CD4-positive, alpha-beta T cell (primary cell): Measurements from ENCODE around the gene CDHR3. TPM values are rescaled to one million over a fixed set of nuclear protein-coding genes. Genes with fewer than 3 reads are reported as not detected.

Source experiments
- ATAC-seq: fragments of 200-7000 bp; cut with Tn5 transposase; one replicate; pipeline ENCODE4 v1.10.0; 2022; ENCODE audit warnings: mild to moderate bottlenecking; ENCODE audit not compliant: poor library complexity
- CTCF ChIA-PET: fragments of 350-600 bp; sonication (Branson Sonifier 250); formaldehyde crosslinking; loops from one replicate; lab custom pipeline; 2021; ENCODE audit warnings: antibody characterized with exemption, inconsistent platforms; lab: Charles Lee
- POLR2A ChIA-PET: fragments of 350-600 bp; sonication (Branson Sonifier 250); formaldehyde crosslinking; loops from one replicate; lab custom pipeline; 2021; ENCODE audit warnings: antibody characterized with exemption, inconsistent platforms; lab: Charles Lee
- DNase-seq, 14 experiments: peaks; one replicate each; pipeline ENCODE4 v3.0.0-alpha.2; 2013 to 2020; ENCODE audit warnings: mixed read lengths in 2 of 14
- H3K27ac ChIP-seq, 2 donors: one replicate each; pipeline versions ENCODE4 v1.5.1 to v1.7.0; 2013; ENCODE audit warnings: low read length in 2 of 2, low read depth in 1 of 2, mild to moderate bottlenecking in 1 of 2
- H3K27me3 ChIP-seq, 2 experiments: 1 replicate in 1 of 2; 2 replicates in 1 of 2; pipeline versions ENCODE4 v1.6.1 to v1.7.0; 2013; ENCODE audit warnings: low read length in 2 of 2, control low read depth in 1 of 2, mild to moderate bottlenecking in 1 of 2, moderate library complexity in 1 of 2; ENCODE audit not compliant: insufficient read depth in 2 of 2, control insufficient read depth in 1 of 2
- H3K36me3 ChIP-seq: one replicate; pipeline ENCODE4 v1.6.1; 2013; ENCODE audit warnings: low read length, control low read depth; ENCODE audit not compliant: insufficient read depth
- H3K4me1 ChIP-seq: one replicate; pipeline ENCODE4 v1.6.1; 2013; ENCODE audit warnings: low read length, control low read depth; ENCODE audit not compliant: insufficient read depth
- H3K4me3 ChIP-seq: one replicate; pipeline ENCODE4 v1.5.1; 2013; ENCODE audit warnings: mild to moderate bottlenecking, low read length, moderate library complexity
- H3K9me3 ChIP-seq, 2 experiments: 1 replicate in 1 of 2; 2 replicates in 1 of 2; pipeline versions ENCODE4 v1.6.1 to v1.7.0; 2013; ENCODE audit warnings: low read length in 2 of 2, mild to moderate bottlenecking in 2 of 2, control low read depth in 1 of 2, moderate library complexity in 1 of 2; ENCODE audit not compliant: control insufficient read depth in 1 of 2, insufficient read depth in 1 of 2
- H3K27ac Mint-ChIP-seq: one replicate; pipeline ENCODE4 v1.8.0; 2020; ENCODE audit warnings: mixed read lengths
- H3K27me3 Mint-ChIP-seq: one replicate; pipeline ENCODE4 v1.8.0; 2021; ENCODE audit warnings: mixed read lengths
- H3K36me3 Mint-ChIP-seq: one replicate; pipeline ENCODE4 v1.8.0; 2021; ENCODE audit warnings: low read depth, mixed read lengths
- H3K4me1 Mint-ChIP-seq: one replicate; pipeline ENCODE4 v1.8.0; 2021; ENCODE audit warnings: low read depth, mixed read lengths
- H3K4me3 Mint-ChIP-seq: one replicate; pipeline ENCODE4 v1.8.0; 2020; ENCODE audit warnings: mild to moderate bottlenecking, mixed read lengths
- H3K9me3 Mint-ChIP-seq: one replicate; pipeline ENCODE4 v1.8.0; 2020; ENCODE audit warnings: mixed read lengths
- CTCF ChIP-seq: fragments of 200-600 bp; IDR thresholded peaks from one replicate; pipeline ENCODE4 v1.8.0; 2022; ENCODE audit warnings: antibody characterized with exemption, mild to moderate bottlenecking
- intact Hi-C, 2 experiments: fragments of 100-400 bp; cut with DNase I in 1 of 2; cut with micrococcal nuclease in 1 of 2; formaldehyde crosslinking; loops; one replicate each; pipeline versions ENCODE4 v1.15.1 to v1.9.0; 2023 to 2025; cut with DNase I, micrococcal nuclease
- total RNA-seq, 174 experiments: library from RNA in 2 of 174; stranded (reverse) in 2 of 174; gene quantifications; one replicate each; pipeline ENCODE4 v1.2.3 and lab custom pipeline; 2021 to 2026

CDHR3 gene
- total RNA-seq, 2 experiments from 2014 or later: 10.3 to 12.2 TPM

- no peak for TF ChIP-seq CTCF
- ATAC-seq (no peak), DNase-seq (no peak)
- Mint-ChIP-seq H3K36me3 (no peaks in the 10 kb centered on the region), H3K27me3 (no peaks in the 10 kb centered on the region), H3K4me3 (no peak overlapping the region), H3K9me3 (no peaks in the 10 kb centered on the region), H3K27ac (no peak overlapping the region), H3K4me1 (peaks cover 47% of the 10 kb centered on the region)
- Histone ChIP-seq H3K4me3 (no peak overlapping the region), H3K4me1 (peaks cover 8% of the 10 kb centered on the region), H3K36me3 (no peaks in the 10 kb centered on the region), H3K9me3 (no peaks in the 10 kb centered on the region), H3K27me3 (no peaks in the 10 kb centered on the region), H3K27ac (no peak overlapping the region)
- POLR2A ChIA-PET: interaction anchor here (3.9 kb wide), 1 partner anchor 11 kb away, joined by 19 read pairs; no protein-coding TSS in a partner anchor
- CTCF ChIA-PET: no interaction called here
- intact Hi-C loops: loop anchor here in 1 of 2 experiments (10.0 kb wide), 1 partner anchor 499 kb away; the partner anchor contains the start of gene RINT1
These were observed 70.7 kb downstream of the CDHR3 start for GRCh38 chr7:106033735-106034134.

GRCh38 chr7:106034383-106034782, 71.3 kb downstream of the CDHR3 start:
- Histone ChIP-seq H3K4me3 (no peak overlapping the region), H3K9me3 (no peaks in the 10 kb centered on the region), H3K36me3 (no peaks in the 10 kb centered on the region), H3K27me3 (no peaks in the 10 kb centered on the region), H3K4me1 (peaks cover 8% of the 10 kb centered on the region), H3K27ac (no peak overlapping the region)
- no peaks in the 10 kb centered on the region for H3K9me3 Mint-ChIP-seq
- no peak for TF ChIP-seq CTCF
- H3K4me3 Mint-ChIP-seq: no peak overlapping the region
- no peak overlapping the region for H3K27ac Mint-ChIP-seq
- H3K27me3 Mint-ChIP-seq: no peaks in the 10 kb centered on the region
- POLR2A ChIA-PET: interaction anchor here (1.5 to 3.9 kb wide), 2 partner anchors 11 to 274 kb away, joined by 4 to 19 read pairs; no protein-coding TSS in a partner anchor
- DNase-seq: no peak
- H3K36me3 Mint-ChIP-seq: no peaks in the 10 kb centered on the region
- H3K4me1 Mint-ChIP-seq: peaks cover 47% of the 10 kb centered on the region
- intact Hi-C loops: loop anchor here in 1 of 2 experiments (10.0 kb wide), 1 partner anchor 500 kb away; the partner anchor contains the start of gene RINT1
- CTCF ChIA-PET: interaction anchor here (0.7 kb wide), 1 partner anchor 8 kb away, joined by 3 read pairs; no protein-coding TSS in a partner anchor
- no peak for ATAC-seq

GRCh38 chr7:106035568-106035967, 72.5 kb downstream of the CDHR3 start:
- H3K9me3 Mint-ChIP-seq: no peaks in the 10 kb centered on the region

More at GRCh38 chr7:106035568-106035967, 72.5 kb downstream of the CDHR3 start:
- Mint-ChIP-seq H3K4me1 (peaks cover 47% of the 10 kb centered on the region), H3K36me3 (no peaks in the 10 kb centered on the region), H3K27ac (no peak overlapping the region), H3K4me3 (no peak overlapping the region), H3K27me3 (no peaks in the 10 kb centered on the region)
- intact Hi-C loops: loop anchor here in 1 of 2 experiments (10.0 kb wide), 1 partner anchor 501 kb away; the partner anchor contains the start of gene RINT1
- POLR2A ChIA-PET: interaction anchor here (0.5 to 3.9 kb wide), 4 partner anchors 9 to 1528 kb away, joined by 3 to 19 read pairs (median 5); no protein-coding TSS in a partner anchor
- H3K36me3 ChIP-seq: no peaks in the 10 kb centered on the region
- peaks cover 13% of the 10 kb centered on the region for H3K4me1 ChIP-seq
- no peak overlapping the region for H3K4me3 ChIP-seq
- DNase-seq (no peak), ATAC-seq (no peak)
- no peaks in the 10 kb centered on the region for H3K27me3 ChIP-seq
- CTCF ChIA-PET: interaction anchor here (0.6 to 1.1 kb wide), 2 partner anchors 21 to 34 kb away, joined by 3 read pairs; no protein-coding TSS in a partner anchor
- no peak for TF ChIP-seq CTCF
- H3K9me3 ChIP-seq: no peaks in the 10 kb centered on the region
- H3K27ac ChIP-seq: no peak overlapping the region
